Nucleus accumbens (tissue), 56 donors: ENCODE results near the gene ZNF710.
"Not testable (repeated sequence)": the region's sequence is repeated elsewhere in the genome, so short reads cannot be mapped to it uniquely, and the experiment has no call there.

Experiments
- DNase-seq, 56 donors: peaks; one replicate each; lab custom pipeline; 2025; lab: John Stamatoyannopoulos, UW

The ZNF710 gene

GRCh38 chr15:90001062-90001682, at the start of gene ZNF710:
Gene ZNF710 (plus strand): TSS chr15:90001324. CDS start chr15:90067138, 65,814 bp downstream.
- peak in 42 of 56 donors; percentile 16 to 69 (median 44) for DNase-seq

- DNase-seq = no peak
Observed at GRCh38 chr15:89954541-89954940, 46.6 kb upstream of the ZNF710 start.

- not testable (repeated sequence) for DNase-seq
Observed at GRCh38 chr15:89955449-89955998, 45.6 kb upstream of the ZNF710 start.

GRCh38 chr15:89958107-89958805, 42.9 kb upstream of the ZNF710 start:
- DNase-seq = no peak

- peak in 6 of 56 donors; percentile 11 to 35 (median 14) for DNase-seq
Observed at GRCh38 chr15:89963301-89964231, 37.6 kb upstream of the ZNF710 start.

DNA sequence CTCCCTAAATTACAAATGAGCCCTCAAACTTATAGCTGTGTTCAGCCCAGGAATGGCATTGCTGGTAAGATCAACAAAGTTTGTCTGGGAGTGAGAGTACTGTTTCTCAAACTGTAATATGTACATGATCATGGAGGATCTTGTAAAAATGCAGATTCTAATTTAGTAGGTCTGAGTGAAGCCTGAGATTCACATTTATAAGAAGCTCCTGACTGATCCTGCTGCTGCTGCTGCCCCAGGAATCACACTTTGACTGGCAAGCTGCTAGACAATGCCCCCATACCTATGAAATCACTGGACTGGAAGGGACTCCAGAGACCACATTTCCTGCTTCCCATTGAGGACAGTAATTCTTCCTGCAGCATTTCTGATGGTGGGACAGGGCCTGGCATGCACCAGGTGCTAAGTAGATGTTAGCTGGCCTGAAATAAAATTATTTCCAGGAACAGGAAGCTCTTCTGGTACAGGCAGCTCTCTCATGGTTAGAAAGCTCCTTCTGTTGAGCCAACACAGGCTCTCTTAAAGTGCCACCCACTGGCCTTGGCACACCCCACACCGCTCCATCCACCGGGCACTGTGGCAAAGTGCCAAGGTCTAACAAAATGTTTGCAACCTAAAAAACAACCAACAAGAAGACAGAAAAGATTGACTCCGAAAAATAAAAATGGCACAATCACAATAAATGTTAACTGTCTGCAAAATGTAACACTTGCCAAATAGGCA, 36.7 kb upstream of the ZNF710 start:
- peak in 3 of 56 donors; percentile 3 to 20 (median 20) for DNase-seq

DNA sequence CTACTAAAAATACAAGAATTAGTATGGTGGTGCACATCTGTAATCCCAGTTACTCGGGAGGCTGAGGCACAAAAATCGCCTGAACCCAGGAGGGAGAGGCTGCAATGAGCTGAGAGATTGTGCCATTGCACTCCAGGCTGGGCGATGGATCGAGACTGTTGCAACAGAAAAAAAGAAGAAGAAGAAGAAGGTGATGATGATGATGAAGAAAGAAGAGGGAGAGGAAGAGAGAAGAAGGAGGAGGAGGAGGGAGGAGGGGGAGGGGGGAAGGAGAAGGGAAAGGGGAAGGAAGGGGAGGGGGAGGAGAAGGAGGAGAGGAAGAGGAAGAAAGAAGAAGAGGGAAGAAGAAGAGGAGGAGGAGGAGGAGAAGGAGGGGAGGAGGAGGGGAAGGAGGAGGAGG, 33.2 kb upstream of the ZNF710 start:
- DNase-seq = no peak

DNA sequence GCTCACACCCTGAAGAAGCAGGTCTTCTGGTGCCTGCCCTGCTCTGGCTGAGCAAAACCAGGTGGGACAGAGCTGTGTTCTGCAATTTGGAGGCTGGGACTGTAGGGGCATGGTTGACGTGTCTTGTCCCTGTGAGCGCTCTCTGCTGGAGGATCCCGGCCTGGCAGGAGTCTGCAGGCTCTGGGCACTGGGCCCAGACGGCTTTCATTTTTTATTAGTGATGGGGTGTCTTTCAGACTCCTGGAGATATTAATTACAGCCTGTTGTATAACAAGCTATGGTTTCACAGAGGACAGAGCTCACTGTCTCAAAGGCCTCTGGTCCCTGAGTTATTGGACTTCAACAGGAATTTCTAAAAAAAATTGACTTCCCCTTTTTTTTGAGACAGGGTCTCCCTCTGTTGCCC, 29.5 kb upstream of the ZNF710 start:
- peak in 29 of 56 donors; percentile 7 to 69 (median 23) for DNase-seq

DNA sequence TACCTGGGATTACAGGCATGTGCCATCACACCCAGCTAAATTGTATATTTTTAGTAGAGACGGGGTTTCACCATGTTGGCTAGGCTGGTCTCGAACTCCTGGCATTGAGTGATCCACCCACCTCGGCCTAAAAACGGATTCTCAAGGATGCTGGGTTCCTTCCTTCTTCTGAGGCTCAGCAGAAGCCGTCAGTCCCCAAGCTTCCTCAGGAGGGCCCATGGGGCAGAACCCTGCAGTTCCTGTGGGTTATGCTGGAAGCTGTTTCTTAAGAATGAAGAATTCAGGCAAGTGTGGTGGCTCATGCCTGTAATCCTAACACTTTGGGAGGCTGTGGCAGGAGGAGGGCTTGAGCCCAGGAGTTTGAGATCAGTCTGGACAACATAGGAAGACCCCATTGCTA, 29.0 kb upstream of the ZNF710 start:
- peak in 1 of 56 donors; percentile 13 for DNase-seq

DNA sequence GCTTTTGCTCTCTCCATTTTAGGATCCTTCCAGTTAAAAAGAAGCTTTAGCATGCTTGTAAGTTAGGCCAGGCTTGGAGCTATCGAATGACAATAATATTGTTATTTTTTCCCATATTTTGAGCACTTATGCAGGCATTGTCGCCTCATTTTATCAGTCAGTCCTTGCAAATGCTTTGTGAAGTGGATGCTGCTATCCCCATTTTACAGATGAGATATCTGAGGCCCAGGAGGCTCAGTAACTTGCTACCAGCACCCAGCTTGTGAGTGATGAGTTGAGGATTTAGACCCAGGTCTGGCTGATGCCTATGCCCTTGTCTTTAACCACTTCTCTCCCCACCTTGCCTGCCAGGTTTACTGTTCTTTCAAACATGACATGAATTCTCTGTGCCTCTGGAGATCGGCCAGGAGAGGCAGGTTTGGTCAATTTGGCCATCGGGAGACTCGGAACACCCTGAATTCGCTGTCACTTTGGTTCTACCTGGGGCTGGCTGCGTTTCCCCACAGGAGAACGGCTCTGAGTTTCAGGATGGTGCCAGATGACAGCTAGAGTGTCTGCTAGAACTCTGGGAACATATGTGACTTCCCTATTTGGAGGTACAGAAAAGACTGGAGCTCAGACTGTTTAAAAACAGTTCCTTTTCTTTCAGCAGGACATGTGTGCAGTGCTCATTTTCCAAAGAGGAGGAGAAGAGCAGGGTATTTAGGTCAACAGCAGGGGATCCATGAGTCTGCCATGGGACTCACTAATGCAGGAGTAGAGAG, 25.5 kb upstream of the ZNF710 start:
- no peak for DNase-seq

- DNase-seq = no peak
Observed at GRCh38 chr15:89976246-89976600, 24.9 kb upstream of the ZNF710 start.

GRCh38 chr15:89977836-89978235, 23.3 kb upstream of the ZNF710 start:
- DNase-seq = not testable (repeated sequence)

- DNase-seq = no peak
Observed at GRCh38 chr15:89978914-89979313, 22.2 kb upstream of the ZNF710 start.

GRCh38 chr15:89980896-89981295, 20.2 kb upstream of the ZNF710 start:
- DNase-seq = no peak

- peak in 1 of 56 donors; percentile 15 for DNase-seq
Observed at GRCh38 chr15:89982315-89983055, 18.6 kb upstream of the ZNF710 start.

DNA sequence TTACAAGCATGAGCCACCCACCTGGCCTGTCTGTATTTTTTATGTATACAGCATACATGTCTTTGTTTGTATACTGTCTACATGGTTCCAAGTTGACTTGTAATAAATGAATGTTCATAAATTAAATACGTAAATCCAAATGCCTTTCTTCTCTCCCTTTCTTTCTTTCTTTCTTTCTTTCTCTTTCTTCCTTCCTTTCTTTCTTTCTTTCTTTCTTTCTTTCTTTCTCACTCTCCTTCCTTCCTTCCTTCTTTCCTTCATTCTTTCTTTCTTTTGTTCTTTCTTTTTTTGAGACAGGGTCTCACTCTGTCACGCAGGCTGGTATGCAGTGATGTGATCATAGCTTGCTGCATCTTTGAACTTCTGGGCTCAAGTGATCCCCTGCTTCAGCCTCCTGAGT, 17.1 kb upstream of the ZNF710 start:
- no peak for DNase-seq

DNA sequence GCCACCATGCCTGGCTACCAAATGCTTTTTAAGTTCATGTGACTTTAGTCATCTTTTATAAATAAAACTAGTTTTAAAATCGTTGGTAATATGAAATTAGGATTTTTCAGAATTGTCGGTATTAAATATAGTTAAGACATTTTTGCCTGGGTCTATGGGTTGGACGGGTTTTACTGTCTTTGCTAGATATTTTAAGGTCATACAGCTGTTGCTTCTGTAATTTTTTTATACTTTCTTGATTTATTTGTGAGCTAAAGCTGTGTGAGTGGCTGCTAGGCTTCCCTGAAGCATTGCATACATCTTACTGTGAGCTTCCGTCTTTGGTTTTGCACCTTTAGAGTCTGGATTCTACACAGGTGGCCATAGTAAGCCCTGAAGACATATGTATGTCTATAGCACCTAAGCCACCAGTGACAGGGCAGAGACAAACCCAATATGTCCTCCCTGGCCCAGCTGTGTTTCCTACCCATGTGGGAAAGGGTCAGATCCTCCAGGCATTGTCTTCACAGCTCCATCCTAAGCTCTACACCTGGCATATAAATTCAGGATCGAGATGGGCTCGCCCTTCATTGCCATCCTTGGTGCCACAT, 16.6 kb upstream of the ZNF710 start:
- no peak for DNase-seq

GRCh38 chr15:89985111-89985510, 16.0 kb upstream of the ZNF710 start:
- DNase-seq = no peak
